ENCODE data around the gene RBM22. TPM values are rescaled to one million over a fixed set of nuclear protein-coding genes. Genes with fewer than 3 reads are reported as not detected.
A peak's percentile ranks its signal among the peaks of the same experiment; 100 is the strongest.

Gene RBM22
- total and polyA plus RNA-seq, 2 of the 8 experiments (the other 6 are each of a cell fraction or from before 2014, with no cell fraction given), result 20.8 to 33.9 TPM

DNA sequence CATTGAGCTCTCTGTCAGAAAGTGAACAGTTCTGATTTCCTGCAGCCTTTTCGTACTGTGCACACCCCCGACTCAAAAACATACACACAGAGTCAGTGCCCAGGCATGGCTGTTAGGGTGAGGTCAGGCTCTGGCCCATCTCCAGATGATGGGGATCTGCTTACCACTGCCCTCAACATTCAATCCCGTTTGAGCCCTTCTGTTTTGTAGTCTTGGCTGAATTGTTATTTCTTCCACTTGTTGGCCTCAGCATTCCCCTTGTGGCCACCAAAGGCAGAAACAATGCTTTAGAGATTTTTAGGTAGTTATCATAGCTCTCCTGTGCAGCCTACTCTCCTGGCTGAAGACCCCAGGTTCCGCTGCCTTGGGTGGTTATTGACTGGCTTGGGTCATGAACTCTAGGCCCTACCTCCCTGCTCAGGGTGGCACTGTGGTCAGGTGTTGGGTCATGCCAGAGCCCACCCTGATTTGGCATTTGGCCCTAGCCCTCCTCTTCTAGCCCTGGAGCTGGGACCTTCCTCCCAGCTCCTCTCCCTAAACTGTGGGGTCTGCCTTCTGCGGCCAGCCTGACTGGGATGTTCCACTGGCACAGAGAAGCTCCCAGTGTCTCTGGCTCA, 47.6 kb downstream of the RBM22 start (continued):
- TF ChIP-seq POU5F1 (IDR thresholded peaks at IDR 0.05; ENCODE audit: low read depth, low read length) (no peak), HDAC6 (IDR thresholded peaks at IDR 0.05; ENCODE audit: low read depth, low read length) (no peak), TEAD4 (IDR thresholded peaks at IDR 0.05; ENCODE audit: low read depth, low read length) (no peak)
- TF ChIP-seq, protein P1, sequence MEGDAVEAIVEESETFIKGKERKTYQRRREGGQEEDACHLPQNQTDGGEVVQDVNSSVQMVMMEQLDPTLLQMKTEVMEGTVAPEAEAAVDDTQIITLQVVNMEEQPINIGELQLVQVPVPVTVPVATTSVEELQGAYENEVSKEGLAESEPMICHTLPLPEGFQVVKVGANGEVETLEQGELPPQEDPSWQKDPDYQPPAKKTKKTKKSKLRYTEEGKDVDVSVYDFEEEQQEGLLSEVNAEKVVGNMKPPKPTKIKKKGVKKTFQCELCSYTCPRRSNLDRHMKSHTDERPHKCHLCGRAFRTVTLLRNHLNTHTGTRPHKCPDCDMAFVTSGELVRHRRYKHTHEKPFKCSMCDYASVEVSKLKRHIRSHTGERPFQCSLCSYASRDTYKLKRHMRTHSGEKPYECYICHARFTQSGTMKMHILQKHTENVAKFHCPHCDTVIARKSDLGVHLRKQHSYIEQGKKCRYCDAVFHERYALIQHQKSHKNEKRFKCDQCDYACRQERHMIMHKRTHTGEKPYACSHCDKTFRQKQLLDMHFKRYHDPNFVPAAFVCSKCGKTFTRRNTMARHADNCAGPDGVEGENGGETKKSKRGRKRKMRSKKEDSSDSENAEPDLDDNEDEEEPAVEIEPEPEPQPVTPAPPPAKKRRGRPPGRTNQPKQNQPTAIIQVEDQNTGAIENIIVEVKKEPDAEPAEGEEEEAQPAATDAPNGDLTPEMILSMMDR (IDR thresholded peaks at IDR 0.05; ENCODE audit: control extremely low read depth in 1 of 3, insufficient read depth in 1 of 3, low read depth in 1 of 3, low read length in 3 of 3), result peak in 1 of 3 experiments; percentile 24; a peak in 1 of 4 replicates
- TF ChIP-seq, protein P2, sequence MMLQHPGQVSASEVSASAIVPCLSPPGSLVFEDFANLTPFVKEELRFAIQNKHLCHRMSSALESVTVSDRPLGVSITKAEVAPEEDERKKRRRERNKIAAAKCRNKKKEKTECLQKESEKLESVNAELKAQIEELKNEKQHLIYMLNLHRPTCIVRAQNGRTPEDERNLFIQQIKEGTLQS (IDR thresholded peaks at IDR 0.05; ENCODE audit: insufficient read depth, low read depth, low read length), result no peak

All from H1 (cell line).